Ishikawa (cell line): ENCODE measurements around the gene DRICH1.

ENCODE experiments used
- CEBPB ChIP-seq: IDR thresholded peaks from 2 replicates; pipeline ENCODE4 v1.6.1; 2012
- EP300 ChIP-seq: IDR thresholded peaks from 2 replicates; pipeline ENCODE4 v1.6.1; 2012; ENCODE audit warnings: borderline replicate concordance
- NFIC ChIP-seq: IDR thresholded peaks from 2 replicates; pipeline ENCODE4 v1.6.1; 2012
- RAD21 ChIP-seq: IDR thresholded peaks from 2 replicates; pipeline ENCODE4 v1.6.1; 2012; ENCODE audit warnings: low read depth
- TAF1 ChIP-seq: IDR thresholded peaks from 2 replicates; pipeline ENCODE4 v1.6.1; 2012; ENCODE audit warnings: low read depth, mild to moderate bottlenecking
- TCF12 ChIP-seq: IDR thresholded peaks from 2 replicates; pipeline ENCODE4 v1.6.1; 2012; ENCODE audit warnings: low read depth
- YY1 ChIP-seq: IDR thresholded peaks from 2 replicates; pipeline ENCODE4 v1.6.1; 2012; ENCODE audit warnings: low read depth

DNA sequence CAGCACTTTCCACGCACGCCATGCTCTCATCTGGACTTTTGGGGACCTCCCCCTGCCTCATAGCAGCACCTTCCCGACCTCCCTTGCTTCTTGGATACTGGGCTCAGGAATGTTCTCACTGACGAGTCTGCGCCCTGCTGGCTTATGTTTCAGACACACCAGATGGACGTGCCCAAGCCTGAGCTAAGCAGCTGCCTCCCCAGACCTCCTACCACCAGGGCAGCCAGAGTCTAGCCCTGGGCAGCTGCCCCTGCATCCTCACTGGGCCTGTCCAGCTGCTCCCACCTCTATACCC lies 45.5 kb upstream of the DRICH1 start:
- TF ChIP-seq NFIC, result no peak
- TF ChIP-seq CEBPB, result no peak
- TF ChIP-seq TAF1, result no peak
- no peak for TF ChIP-seq TCF12
- no peak for TF ChIP-seq EP300
- TF ChIP-seq YY1, result no peak
- no peak for TF ChIP-seq RAD21
